Endodermal cell (in vitro differentiated cells): ENCODE measurements around the gene RREB1. TPM values are rescaled to one million over a fixed set of nuclear protein-coding genes. Genes with fewer than 3 reads are reported as not detected.

Source experiments
- DNase-seq: peaks from one replicate; pipeline ENCODE4 v3.0.0-alpha.2; 2017
- H3K27ac ChIP-seq: 2 replicates; pipeline ENCODE4 v1.5.1; 2013; ENCODE audit warnings: mild to moderate bottlenecking, low read depth, low read length, moderate library complexity
- H3K27me3 ChIP-seq: 2 replicates; pipeline ENCODE4 v1.6.1; 2013; ENCODE audit warnings: mild to moderate bottlenecking, low read length, moderate library complexity; ENCODE audit not compliant: insufficient read depth, control insufficient read depth, poor library complexity, severe bottlenecking
- H3K36me3 ChIP-seq: 2 replicates; pipeline ENCODE4 v1.7.0; 2013; ENCODE audit warnings: mild to moderate bottlenecking, low read length, moderate library complexity; ENCODE audit not compliant: control insufficient read depth, insufficient read depth
- H3K4me1 ChIP-seq: one replicate; pipeline ENCODE4 v1.7.0; 2013; ENCODE audit warnings: low read length; ENCODE audit not compliant: control insufficient read depth, insufficient read depth
- H3K4me3 ChIP-seq: 2 replicates; pipeline ENCODE4 v1.5.1; 2013; ENCODE audit warnings: mild to moderate bottlenecking, low read length, moderate library complexity
- H3K9ac ChIP-seq: 2 replicates; pipeline ENCODE4 v1.6.1; 2013; ENCODE audit warnings: mild to moderate bottlenecking, low read length, moderate library complexity; ENCODE audit not compliant: poor library complexity, severe bottlenecking; ENCODE audit errors: extremely low read depth
- H3K9me3 ChIP-seq: 2 replicates; pipeline ENCODE4 v1.6.1; 2013; ENCODE audit warnings: mild to moderate bottlenecking, low read length, moderate library complexity; ENCODE audit not compliant: control insufficient read depth
- H3K27ac Mint-ChIP-seq: 2 replicates; pipeline ENCODE4 v1.8.0; 2020; ENCODE audit warnings: mixed read lengths
- H3K27me3 Mint-ChIP-seq: 2 replicates; pipeline ENCODE4 v1.8.0; 2021; ENCODE audit warnings: mild to moderate bottlenecking, mixed read lengths; ENCODE audit not compliant: insufficient read depth
- H3K36me3 Mint-ChIP-seq: 2 replicates; pipeline ENCODE4 v1.8.0; 2020; ENCODE audit warnings: low read depth, mixed read lengths
- H3K4me1 Mint-ChIP-seq: 2 replicates; pipeline ENCODE4 v1.8.0; 2020; ENCODE audit warnings: mixed read lengths
- H3K4me3 Mint-ChIP-seq: 2 replicates; pipeline ENCODE4 v1.8.0; 2020; ENCODE audit warnings: mild to moderate bottlenecking, moderate library complexity, mixed read lengths
- H3K9me3 Mint-ChIP-seq: 2 replicates; pipeline ENCODE4 v1.8.0; 2020; ENCODE audit warnings: mild to moderate bottlenecking, mixed read lengths
- CTCF ChIP-seq: fragments of 200-600 bp; sonication (generic); conservative IDR thresholded peaks from 2 replicates; pipeline ENCODE4 v1.5.0; 2021; ENCODE audit warnings: antibody characterized with exemption, mild to moderate bottlenecking
- whole genome bisulfite sequencing, 2 experiments: methylation state at CpG; one replicate each; pipeline versions ENCODE4 v1.1.5 to v1.1.7; 2013; ENCODE audit warnings: missing lambda C conversion rate in 2 of 2, mixed read lengths in 1 of 2; ENCODE audit not compliant: insufficient coverage in 1 of 2, insufficient read length in 1 of 2; 5-methylcytosine and 5-hydroxymethylcytosine counted together
- total RNA-seq, 2 donors: library from RNA; stranded (reverse); fragmentation: NEBNext Ultra II Directional in 1 of 2; extraction: Animal tissue kit (Norgen Biotek cat#: 25700) in 1 of 2; gene quantifications; 2 replicates in 1 of 2; 3 replicates in 1 of 2; pipeline ENCODE4 v1.2.1, GENCODE V29; 2021

RREB1 gene
- total RNA-seq, 2 donors from 2014 or later, result 51.2 to 64.3 TPM

GRCh38 chr6:7267466-7268091 lies 159.8 kb downstream of the RREB1 start:
- peaks cover 13% of the 10 kb centered on the region for H3K9me3 Mint-ChIP-seq
- peaks cover 2% of the 10 kb centered on the region for H3K4me1 Mint-ChIP-seq
- no peaks in the 10 kb centered on the region for H3K27me3 Mint-ChIP-seq
- Histone ChIP-seq H3K4me1 (no peaks in the 10 kb centered on the region), H3K9ac (no peak overlapping the region), H3K27ac (no peak overlapping the region), H3K9me3 (peaks cover 11% of the 10 kb centered on the region), H3K36me3 (no peaks in the 10 kb centered on the region), H3K27me3 (no peaks in the 10 kb centered on the region), H3K4me3 (no peak overlapping the region)
- 91 to 100% methylated on average over 1 to 13 of the region's 13 CpGs for WGBS, 2 experiments
- no peaks in the 10 kb centered on the region for H3K36me3 Mint-ChIP-seq
- H3K4me3 Mint-ChIP-seq, result no peak overlapping the region
- H3K27ac Mint-ChIP-seq, result no peak overlapping the region
- no peak for TF ChIP-seq CTCF
- no peak for DNase-seq

- Mint-ChIP-seq H3K9me3 (peaks cover 13% of the 10 kb centered on the region), H3K4me3 (no peak overlapping the region), H3K4me1 (peaks cover 2% of the 10 kb centered on the region), H3K27ac (no peak overlapping the region), H3K27me3 (no peaks in the 10 kb centered on the region), H3K36me3 (no peaks in the 10 kb centered on the region)
- no peak for TF ChIP-seq CTCF
- DNase-seq, result no peak
- H3K27ac ChIP-seq, result no peak overlapping the region
- H3K9ac ChIP-seq, result no peak overlapping the region
- no peak overlapping the region for H3K4me3 ChIP-seq
- H3K36me3 ChIP-seq, result no peaks in the 10 kb centered on the region
- peaks cover 11% of the 10 kb centered on the region for H3K9me3 ChIP-seq
- 90 to 91% methylated on average over 16 to 20 of the region's 20 CpGs for WGBS, 2 experiments
- no peaks in the 10 kb centered on the region for H3K4me1 ChIP-seq
- H3K27me3 ChIP-seq, result no peaks in the 10 kb centered on the region
Measured at GRCh38 chr6:7268362-7268761, 160.6 kb downstream of the RREB1 start.

GRCh38 chr6:7268816-7269555 lies 161.2 kb downstream of the RREB1 start:
- no peak overlapping the region for H3K9ac ChIP-seq
- peaks cover 2% of the 10 kb centered on the region for H3K27me3 Mint-ChIP-seq
- H3K36me3 ChIP-seq, result no peaks in the 10 kb centered on the region
- H3K27me3 ChIP-seq, result no peaks in the 10 kb centered on the region
- H3K27ac Mint-ChIP-seq, result no peak overlapping the region
- peaks cover 11% of the 10 kb centered on the region for H3K9me3 ChIP-seq
- no peak overlapping the region for H3K27ac ChIP-seq
- H3K4me1 Mint-ChIP-seq, result peaks cover 2% of the 10 kb centered on the region
- no peaks in the 10 kb centered on the region for H3K4me1 ChIP-seq
- H3K4me3 ChIP-seq, result no peak overlapping the region
- WGBS, 2 experiments, result 91 to 98% methylated on average over 14 to 23 of the region's 23 CpGs
- no peak for TF ChIP-seq CTCF
- no peak for DNase-seq
- H3K9me3 Mint-ChIP-seq, result peaks cover 13% of the 10 kb centered on the region
- no peaks in the 10 kb centered on the region for H3K36me3 Mint-ChIP-seq
- no peak overlapping the region for H3K4me3 Mint-ChIP-seq
